HG03571 (cell line): ENCODE measurements around the gene TBC1D1.

Experiments used
- ATAC-seq: cut with Tn5 transposase; IDR thresholded peaks from one replicate; pipeline ENCODE4 v1.9.1; 2021; ENCODE audit not compliant: unreplicated experiment

TBC1D1 gene

GRCh38 chr4:38182334-38182998, 291.6 kb downstream of the TBC1D1 start:
- no peak for ATAC-seq

- ATAC-seq = no peak
These were observed 293.5 kb downstream of the TBC1D1 start for GRCh38 chr4:38184404-38184803.

GRCh38 chr4:38185406-38186144, 294.7 kb downstream of the TBC1D1 start:
- ATAC-seq = no peak

GRCh38 chr4:38188136-38188535, 297.3 kb downstream of the TBC1D1 start:
- ATAC-seq = no peak

GRCh38 chr4:38188631-38189101, 297.8 kb downstream of the TBC1D1 start:
- ATAC-seq = no peak
